GM23248 (cell line): ENCODE data around the gene SPTB.

Experiments used
- EZH2 ChIP-seq: fragments of 200-600 bp; sonication (generic); IDR thresholded peaks from 2 replicates; pipeline ENCODE4 v1.6.1; 2018; ENCODE audit warnings: antibody characterized with exemption, mild to moderate bottlenecking; ENCODE audit not compliant: insufficient read depth, poor library complexity, severe bottlenecking
- EZH2phosphoT487 ChIP-seq: fragments of 200-600 bp; sonication (generic); IDR thresholded peaks from 2 replicates; pipeline ENCODE4 v1.6.1; 2018; ENCODE audit warnings: antibody characterized with exemption, moderate library complexity, mild to moderate bottlenecking, low read depth; ENCODE audit not compliant: insufficient read depth

DNA sequence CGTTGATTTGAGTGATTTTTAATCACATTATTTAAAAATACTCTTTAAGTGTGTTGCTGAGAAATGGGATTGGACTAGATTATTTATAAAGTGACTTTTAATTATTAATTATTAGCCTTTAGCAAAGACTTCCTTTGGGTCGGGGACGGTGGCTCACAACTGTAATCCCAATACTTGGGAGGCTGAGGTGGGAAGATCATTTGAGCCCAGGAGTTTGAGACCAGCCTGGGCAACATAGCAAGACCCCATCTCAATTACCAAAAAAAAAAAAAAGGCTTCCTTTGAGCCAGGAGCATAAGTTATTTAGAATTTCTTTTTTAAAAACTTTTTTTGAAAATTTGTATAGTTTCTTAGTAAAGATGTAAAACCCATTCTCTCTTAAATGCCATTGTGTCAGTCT is 43.3 kb upstream of the SPTB start:
- TF ChIP-seq EZH2 (no peak), EZH2phosphoT487 (no peak)
